GM12892 (cell line): Measurements from ENCODE around the gene NEGR1.

Experiments
- DNase-seq: peaks from one replicate; pipeline ENCODE4 v3.0.0; 2011; ENCODE audit not compliant: insufficient read length
- FAIRE-seq: peaks from 2 replicates; lab custom pipeline; 2011; peaks lifted over from hg19 to GRCh38; lab: Jason Lieb, UNC
- POLR2A ChIP-seq: IDR thresholded peaks from 2 replicates; pipeline ENCODE4 v1.6.1; 2011; ENCODE audit warnings: low read depth, low read length, control low read depth
- POLR2AphosphoS5 ChIP-seq: IDR thresholded peaks from 2 replicates; pipeline ENCODE4 v1.6.1; 2011; ENCODE audit warnings: low read depth, low read length, control low read depth
- TAF1 ChIP-seq: IDR thresholded peaks from 2 replicates; pipeline ENCODE4 v1.6.1; 2011; ENCODE audit warnings: low read depth, mild to moderate bottlenecking, control low read depth, low read length, borderline replicate concordance

The NEGR1 gene

GRCh38 chr1:71781450-71781849 lies 500.9 kb downstream of the NEGR1 start:
- TF ChIP-seq POLR2A = no peak
- TF ChIP-seq POLR2AphosphoS5 = no peak
- TF ChIP-seq TAF1 = no peak
- FAIRE-seq (no peak), DNase-seq (no peak)

GRCh38 chr1:71780681-71781080 lies 501.7 kb downstream of the NEGR1 start:
- FAIRE-seq (no peak), DNase-seq (no peak)
- TF ChIP-seq TAF1 (no peak), POLR2A (no peak), POLR2AphosphoS5 (no peak)

GRCh38 chr1:71778940-71779339 lies 503.4 kb downstream of the NEGR1 start:
- FAIRE-seq = no peak

GRCh38 chr1:71777094-71777493 lies 505.2 kb downstream of the NEGR1 start:
- FAIRE-seq (no peak), DNase-seq (no peak)
- no peak for TF ChIP-seq POLR2A
- TF ChIP-seq TAF1 = no peak
- TF ChIP-seq POLR2AphosphoS5 = no peak

More at GRCh38 chr1:71778940-71779339, 503.4 kb downstream of the NEGR1 start:
- TF ChIP-seq POLR2AphosphoS5 (no peak), TAF1 (no peak), POLR2A (no peak)
- no peak for DNase-seq

- TF ChIP-seq POLR2A (no peak), POLR2AphosphoS5 (no peak), TAF1 (no peak)
- no peak for DNase-seq
- FAIRE-seq = no peak
Measured at GRCh38 chr1:71774705-71775104, 507.6 kb downstream of the NEGR1 start.

- no peak for TF ChIP-seq POLR2AphosphoS5
- no peak for TF ChIP-seq TAF1
- no peak for TF ChIP-seq POLR2A
- FAIRE-seq (no peak), DNase-seq (no peak)
Measured at GRCh38 chr1:71770121-71770520, 512.2 kb downstream of the NEGR1 start.

- no peak for FAIRE-seq
- TF ChIP-seq POLR2A = no peak
Measured at GRCh38 chr1:71766748-71767147, 515.6 kb downstream of the NEGR1 start.

GRCh38 chr1:71762514-71763255 lies 519.7 kb downstream of the NEGR1 start:
- no peak for DNase-seq
- FAIRE-seq = no peak

More at GRCh38 chr1:71766748-71767147, 515.6 kb downstream of the NEGR1 start:
- DNase-seq = no peak

GRCh38 chr1:71755441-71755840 lies 526.9 kb downstream of the NEGR1 start:
- FAIRE-seq (no peak), DNase-seq (no peak)
- TF ChIP-seq TAF1 (no peak), POLR2AphosphoS5 (no peak)

More at GRCh38 chr1:71762514-71763255, 519.7 kb downstream of the NEGR1 start:
- TF ChIP-seq POLR2AphosphoS5 = no peak
- TF ChIP-seq TAF1 = no peak
- TF ChIP-seq POLR2A = no peak

- no peak for TF ChIP-seq TAF1
- TF ChIP-seq POLR2A = no peak
- no peak for TF ChIP-seq POLR2AphosphoS5
- no peak for DNase-seq
- FAIRE-seq = no peak
Measured at GRCh38 chr1:71753746-71754145, 528.6 kb downstream of the NEGR1 start.

GRCh38 chr1:71745326-71745725 lies 537.0 kb downstream of the NEGR1 start:
- FAIRE-seq (no peak), DNase-seq (no peak)
- no peak for TF ChIP-seq POLR2AphosphoS5
- no peak for TF ChIP-seq TAF1
- TF ChIP-seq POLR2A = no peak

- TF ChIP-seq POLR2AphosphoS5 (no peak), TAF1 (no peak), POLR2A (no peak)
- DNase-seq (no peak), FAIRE-seq (no peak)
Measured at GRCh38 chr1:71743862-71744261, 538.5 kb downstream of the NEGR1 start.
